NT2/D1 (cell line): ENCODE measurements around the gene GNB1.

ENCODE experiments used
- SUZ12 ChIP-seq: IDR thresholded peaks from 2 replicates; pipeline ENCODE4 v1.6.1; 2011; ENCODE audit not compliant: insufficient read length, insufficient read depth; ENCODE audit errors: extremely low read depth
- YY1 ChIP-seq: IDR thresholded peaks from 2 replicates; pipeline ENCODE4 v1.6.1; 2011; ENCODE audit not compliant: insufficient read length, insufficient read depth
- ZNF274 ChIP-seq: IDR thresholded peaks from 2 replicates; pipeline ENCODE4 v1.6.1; 2011; ENCODE audit warnings: mild to moderate bottlenecking, low read depth, low read length

DNA sequence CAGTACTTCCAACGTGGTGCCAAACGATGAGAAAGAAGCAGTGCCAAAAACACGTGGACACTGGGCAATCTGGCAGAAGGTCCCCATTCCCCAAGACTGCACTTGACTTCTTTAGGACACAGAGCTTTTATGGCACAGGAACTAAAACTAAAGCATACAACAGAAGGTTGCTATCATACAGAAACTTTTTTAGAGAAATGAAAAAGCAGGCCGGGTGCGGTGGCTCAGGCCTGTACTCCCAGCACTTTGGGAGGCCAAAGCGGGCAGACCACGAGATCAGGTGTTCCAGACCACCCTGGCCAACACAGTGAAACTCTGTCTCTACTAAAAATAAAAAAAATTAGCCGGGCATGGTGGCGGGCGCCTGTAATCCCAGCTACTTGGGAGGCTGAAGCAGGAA lies 43.0 kb downstream of the GNB1 start:
- no peak for TF ChIP-seq YY1
- TF ChIP-seq ZNF274, result no peak
- no peak for TF ChIP-seq SUZ12
